Left hindlimb (tissue), 1 donor: ENCODE data around the gene UTP25.
"Not testable (repeated sequence)": the region's sequence is repeated elsewhere in the genome, so short reads cannot be mapped to it uniquely, and the experiment has no call there.

ENCODE experiments used
- DNase-seq: peaks from one replicate; pipeline ENCODE4 v3.0.0-alpha.2; 2018

UTP25 gene

DNA sequence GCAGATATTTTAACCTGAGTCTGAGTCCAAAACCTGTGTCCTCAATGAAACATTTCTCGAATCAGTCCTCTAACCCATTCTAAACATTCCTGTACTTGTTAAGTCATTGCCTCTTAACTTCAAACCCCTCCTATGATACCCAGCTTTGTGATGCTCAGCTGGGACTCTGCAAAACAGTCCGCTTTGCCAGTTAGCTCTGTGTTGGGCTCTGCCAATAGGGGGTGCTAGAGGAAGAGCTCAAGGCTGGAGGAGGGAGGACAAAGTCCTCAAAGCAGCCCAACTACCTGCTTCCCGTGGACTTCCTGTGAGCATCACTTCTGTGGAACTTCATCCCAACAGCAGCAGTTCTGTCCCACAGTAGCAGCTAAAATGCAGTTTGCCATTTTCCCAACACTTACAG is 72.2 kb downstream of the UTP25 start:
- DNase-seq, result no peak

- DNase-seq, result no peak
Observed at GRCh38 chr1:209900734-209901133, 73.0 kb downstream of the UTP25 start.

- DNase-seq, result no peak
Observed at GRCh38 chr1:209901211-209901610, 73.4 kb downstream of the UTP25 start.

GRCh38 chr1:209904774-209905173 is 77.0 kb downstream of the UTP25 start:
- DNase-seq, result not testable (repeated sequence)
